BE2C (cell line): Measurements from ENCODE around the gene BICD2.

ENCODE experiments used
- DNase-seq: peaks from one replicate; pipeline ENCODE4 v3.0.0-alpha.2; 2020
- H3K27me3 ChIP-seq: fragments of 250-450 bp; sonication (Bioruptor Pico); 2 replicates; pipeline ENCODE4 v1.5.1; 2020; ENCODE audit warnings: mild to moderate bottlenecking
- H3K36me3 ChIP-seq: fragments of 250-450 bp; sonication (Bioruptor Pico); 2 replicates; pipeline ENCODE4 v1.5.1; 2020; ENCODE audit warnings: mild to moderate bottlenecking
- H3K4me1 ChIP-seq: fragments of 250-450 bp; sonication (Bioruptor Pico); 2 replicates; pipeline ENCODE4 v1.5.1; 2020
- H3K4me3 ChIP-seq: 2 replicates; pipeline ENCODE4 v1.5.1; 2011; ENCODE audit warnings: low read depth, low read length
- H3K9me3 ChIP-seq: fragments of 250-450 bp; sonication (Bioruptor Pico); 2 replicates; pipeline ENCODE4 v1.5.1; 2020
- TF ChIP-seq, protein P1 (sequence below): IDR thresholded peaks from 2 replicates; pipeline ENCODE4 v1.5.1; 2012; ENCODE audit warnings: mild to moderate bottlenecking, low read depth, low read length

Gene BICD2

DNA sequence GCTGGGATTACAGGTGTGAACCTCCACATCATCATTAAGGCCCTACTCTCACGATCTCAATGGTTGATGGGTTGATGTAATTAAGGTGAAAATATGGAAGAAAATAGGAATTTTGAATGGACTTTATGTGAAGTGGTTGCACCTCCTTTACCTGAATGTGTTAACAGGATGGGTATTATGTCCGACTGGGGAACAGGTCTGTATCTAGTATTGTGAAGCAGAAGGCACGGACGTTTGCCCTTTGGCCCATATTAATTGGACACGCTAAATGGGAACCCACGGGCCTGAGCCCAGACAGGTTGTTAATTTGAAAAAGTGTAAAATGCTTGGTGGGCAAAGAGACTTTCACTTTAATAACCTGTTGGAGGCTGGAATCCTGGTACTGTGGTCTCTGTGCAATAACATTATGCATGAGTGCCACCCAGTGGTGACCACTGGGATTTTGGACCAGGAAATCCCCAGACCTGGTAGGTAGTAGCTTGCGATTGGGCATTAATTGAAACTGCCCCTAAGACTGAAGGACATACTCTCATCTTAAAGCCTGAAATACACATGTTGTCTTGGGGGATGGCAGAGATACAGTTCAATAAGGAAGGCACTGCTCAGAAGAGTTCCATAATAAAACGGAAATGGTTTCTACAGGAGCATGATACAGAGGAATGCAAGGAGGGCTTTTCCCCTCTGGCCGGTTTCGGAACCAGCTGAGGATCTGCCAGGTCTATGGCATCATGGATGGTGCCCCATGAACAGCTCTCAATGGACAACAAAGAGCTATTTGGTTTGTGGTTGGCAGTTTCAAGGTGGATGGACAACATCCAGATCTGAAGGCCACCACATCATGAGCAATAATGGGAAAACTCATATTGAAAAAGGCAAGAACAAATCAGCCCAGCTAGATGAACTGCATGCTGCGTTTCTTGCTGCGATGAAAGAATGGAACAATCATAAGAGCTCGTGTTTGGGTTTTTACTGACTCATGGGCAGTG, 26.2 kb upstream of the BICD2 start:
- Histone ChIP-seq H3K27me3 (peaks cover 4% of the 10 kb centered on the region), H3K4me3 (no peak overlapping the region), H3K9me3 (no peaks in the 10 kb centered on the region), H3K4me1 (no peaks in the 10 kb centered on the region), H3K36me3 (no peaks in the 10 kb centered on the region)
- DNase-seq, result peak; percentile 81
- TF ChIP-seq, protein P1, sequence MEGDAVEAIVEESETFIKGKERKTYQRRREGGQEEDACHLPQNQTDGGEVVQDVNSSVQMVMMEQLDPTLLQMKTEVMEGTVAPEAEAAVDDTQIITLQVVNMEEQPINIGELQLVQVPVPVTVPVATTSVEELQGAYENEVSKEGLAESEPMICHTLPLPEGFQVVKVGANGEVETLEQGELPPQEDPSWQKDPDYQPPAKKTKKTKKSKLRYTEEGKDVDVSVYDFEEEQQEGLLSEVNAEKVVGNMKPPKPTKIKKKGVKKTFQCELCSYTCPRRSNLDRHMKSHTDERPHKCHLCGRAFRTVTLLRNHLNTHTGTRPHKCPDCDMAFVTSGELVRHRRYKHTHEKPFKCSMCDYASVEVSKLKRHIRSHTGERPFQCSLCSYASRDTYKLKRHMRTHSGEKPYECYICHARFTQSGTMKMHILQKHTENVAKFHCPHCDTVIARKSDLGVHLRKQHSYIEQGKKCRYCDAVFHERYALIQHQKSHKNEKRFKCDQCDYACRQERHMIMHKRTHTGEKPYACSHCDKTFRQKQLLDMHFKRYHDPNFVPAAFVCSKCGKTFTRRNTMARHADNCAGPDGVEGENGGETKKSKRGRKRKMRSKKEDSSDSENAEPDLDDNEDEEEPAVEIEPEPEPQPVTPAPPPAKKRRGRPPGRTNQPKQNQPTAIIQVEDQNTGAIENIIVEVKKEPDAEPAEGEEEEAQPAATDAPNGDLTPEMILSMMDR, result peak; percentile 87

DNA sequence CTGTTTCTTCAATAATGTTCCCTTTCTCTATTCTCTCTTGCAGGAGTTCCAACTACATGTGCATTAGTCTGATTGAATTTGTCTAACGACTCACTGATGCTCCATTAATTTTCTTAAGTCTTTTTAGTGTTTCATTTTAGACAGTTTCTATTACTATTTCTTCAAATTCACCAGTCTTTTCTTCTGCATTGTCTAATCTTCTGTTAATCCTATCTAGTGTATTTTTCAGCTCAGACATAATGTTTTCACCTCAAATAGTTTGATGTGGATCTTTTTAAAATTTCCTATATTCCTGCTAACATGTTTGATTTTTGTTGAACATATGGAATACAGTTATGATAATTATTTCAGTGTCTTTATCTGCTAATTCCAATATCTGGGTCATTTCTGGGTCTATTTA, 21.7 kb upstream of the BICD2 start:
- Histone ChIP-seq H3K9me3 (no peaks in the 10 kb centered on the region), H3K27me3 (no peaks in the 10 kb centered on the region), H3K4me1 (no peaks in the 10 kb centered on the region), H3K4me3 (no peak overlapping the region), H3K36me3 (no peaks in the 10 kb centered on the region)
- no peak for DNase-seq
- TF ChIP-seq, protein P1, result no peak

DNA sequence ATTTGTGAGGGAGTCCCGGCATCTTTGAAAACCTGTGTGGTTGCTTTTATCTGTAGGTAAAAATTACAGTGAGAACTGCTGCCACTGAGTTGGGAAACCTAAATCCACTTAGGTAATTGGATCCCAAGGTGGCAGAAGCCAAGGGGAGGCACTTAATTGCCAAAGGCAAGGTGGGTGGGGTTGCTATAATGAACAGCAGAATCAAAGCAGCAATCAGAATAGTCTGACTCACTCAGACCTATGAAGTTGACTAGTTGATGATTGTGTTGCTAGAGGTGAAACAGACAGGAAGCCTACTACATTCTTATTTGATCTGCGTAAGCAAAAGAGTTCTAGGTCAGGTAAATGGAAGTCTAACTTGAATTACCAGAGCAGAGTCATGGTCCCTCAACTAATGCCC, 17.3 kb upstream of the BICD2 start:
- Histone ChIP-seq H3K4me3 (no peak overlapping the region), H3K9me3 (no peaks in the 10 kb centered on the region), H3K4me1 (peaks cover 4% of the 10 kb centered on the region; the same call in 1 of the 2 replicates), H3K36me3 (no peaks in the 10 kb centered on the region), H3K27me3 (no peaks in the 10 kb centered on the region)
- TF ChIP-seq, protein P1, result no peak
- DNase-seq, result no peak

DNA sequence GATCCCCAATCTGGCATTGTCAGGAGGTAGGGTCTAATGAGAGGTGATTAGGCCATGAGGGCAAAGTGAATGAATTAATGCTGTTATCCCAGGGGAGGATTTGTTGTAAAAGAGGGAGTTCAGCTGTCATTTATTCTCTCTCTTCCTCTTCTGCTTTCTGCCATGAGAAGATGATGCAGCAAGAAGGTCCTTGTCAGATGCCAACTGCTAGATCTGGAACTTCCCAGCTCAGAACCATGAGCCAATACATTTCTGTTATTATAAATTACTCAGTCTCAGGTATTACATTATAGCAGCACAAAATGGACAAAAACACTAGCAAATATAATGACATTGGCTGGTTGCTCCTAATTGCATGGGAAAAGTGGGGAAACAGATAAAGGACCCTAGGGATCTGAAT, 15.6 kb upstream of the BICD2 start:
- Histone ChIP-seq H3K9me3 (no peaks in the 10 kb centered on the region), H3K27me3 (no peaks in the 10 kb centered on the region), H3K4me3 (no peak overlapping the region), H3K4me1 (peaks cover 4% of the 10 kb centered on the region; the same call in 1 of the 2 replicates), H3K36me3 (no peaks in the 10 kb centered on the region)
- TF ChIP-seq, protein P1, result no peak
- no peak for DNase-seq

DNA sequence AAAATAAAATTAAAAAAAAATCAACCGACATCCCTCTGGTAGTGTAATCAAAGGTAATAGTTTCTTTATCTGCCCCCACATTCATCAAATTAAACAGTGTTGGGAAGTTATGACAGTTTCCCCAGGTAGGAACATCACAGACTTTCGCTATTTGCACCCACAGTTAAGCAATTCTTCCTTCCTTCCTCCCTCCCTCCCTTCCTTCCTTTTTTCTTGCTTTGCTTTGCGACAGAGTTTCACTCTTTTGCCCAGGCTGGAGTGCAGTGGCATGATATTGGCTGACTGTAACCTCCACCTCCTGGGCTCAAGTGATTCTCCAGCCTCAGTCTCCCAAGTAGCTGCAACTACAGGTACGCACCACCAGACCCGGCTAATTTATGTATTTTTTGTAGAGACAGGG, 10.8 kb upstream of the BICD2 start:
- H3K4me1 ChIP-seq, result peaks cover 4% of the 10 kb centered on the region; the same call in 1 of the 2 replicates
- no peak overlapping the region for H3K4me3 ChIP-seq
- DNase-seq, result no peak
- TF ChIP-seq, protein P1, result no peak
- no peaks in the 10 kb centered on the region for H3K27me3 ChIP-seq
- H3K36me3 ChIP-seq, result no peaks in the 10 kb centered on the region
- H3K9me3 ChIP-seq, result no peaks in the 10 kb centered on the region

DNA sequence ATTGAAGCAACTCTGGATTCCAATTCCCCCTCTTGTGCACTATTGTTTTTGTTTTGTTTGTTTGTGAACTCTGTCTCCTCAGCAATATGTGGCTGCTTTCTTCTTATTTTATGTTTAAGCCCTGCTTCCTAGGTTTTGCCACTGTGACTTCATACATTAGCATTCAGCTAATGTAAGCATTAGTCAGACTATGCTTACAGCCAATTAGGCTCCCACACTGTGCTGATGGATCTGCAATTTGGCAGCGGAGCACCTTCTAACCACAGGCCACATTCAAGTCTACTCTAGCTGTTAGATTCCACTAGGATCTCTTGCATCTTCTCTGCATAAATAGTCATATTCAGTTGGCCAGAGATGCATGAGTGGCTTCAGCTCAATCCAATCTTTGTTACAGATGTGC, 9.6 kb upstream of the BICD2 start:
- no peaks in the 10 kb centered on the region for H3K9me3 ChIP-seq
- H3K27me3 ChIP-seq, result no peaks in the 10 kb centered on the region
- H3K4me3 ChIP-seq, result no peak overlapping the region
- TF ChIP-seq, protein P1, result no peak
- H3K36me3 ChIP-seq, result no peaks in the 10 kb centered on the region
- peaks cover 2% of the 10 kb centered on the region; the same call in 1 of the 2 replicates for H3K4me1 ChIP-seq
- no peak for DNase-seq
